Naive thymus-derived CD8-positive, alpha-beta T cell (primary cell): ENCODE data around the gene GRK1. TPM values are rescaled to one million over a fixed set of nuclear protein-coding genes. Genes with fewer than 3 reads are reported as not detected.
"Not testable (repeated sequence)": the region's sequence is repeated elsewhere in the genome, so short reads cannot be mapped to it uniquely, and the experiment has no call there.

Experiments used
- ATAC-seq, 2 donors: fragments of 150-1000 bp; cut with Tn5 transposase in 1 of 2; sonication (Bioruptor Pico), chemical (Tn5 transposase) in 1 of 2; 1 replicate in 1 of 2; 2 replicates in 1 of 2; pipeline ENCODE4 v1.10.0; 2021; ENCODE audit warnings: mild to moderate bottlenecking in 2 of 2, moderate library complexity in 2 of 2
- POLR2A ChIA-PET: fragments of 350-600 bp; sonication (Branson Sonifier 250); formaldehyde crosslinking; loops from one replicate; lab custom pipeline; 2021; ENCODE audit warnings: antibody characterized with exemption; lab: Charles Lee
- DNase-seq, 10 donors: peaks; one replicate each; pipeline versions ENCODE4 v3.0.0 to v3.0.0-alpha.2; 2020 to 2022
- H3K27ac Mint-ChIP-seq, 10 donors: one replicate each; pipeline ENCODE4 v1.8.0; 2020 to 2022; ENCODE audit warnings: mild to moderate bottlenecking in 10 of 10, mixed read lengths in 10 of 10, moderate library complexity in 4 of 10, inconsistent platforms in 1 of 10
- H3K27me3 Mint-ChIP-seq, 5 donors: one replicate each; pipeline ENCODE4 v1.8.0; 2021 to 2022; ENCODE audit warnings: mixed read lengths in 5 of 5
- H3K36me3 Mint-ChIP-seq, 3 donors: one replicate each; pipeline ENCODE4 v1.8.0; 2020 to 2022; ENCODE audit warnings: mixed read lengths in 3 of 3, mild to moderate bottlenecking in 2 of 3, inconsistent platforms in 1 of 3
- H3K4me1 Mint-ChIP-seq, 4 donors: one replicate each; pipeline ENCODE4 v1.8.0; 2021 to 2022; ENCODE audit warnings: mixed read lengths in 4 of 4
- H3K4me3 Mint-ChIP-seq, 10 donors: one replicate each; pipeline ENCODE4 v1.8.0; 2020 to 2022; ENCODE audit warnings: mild to moderate bottlenecking in 10 of 10, mixed read lengths in 10 of 10, moderate library complexity in 6 of 10, inconsistent platforms in 1 of 10
- H3K9me3 Mint-ChIP-seq, 9 donors: one replicate each; pipeline ENCODE4 v1.8.0; 2020 to 2022; ENCODE audit warnings: mixed read lengths in 9 of 9, mild to moderate bottlenecking in 3 of 9, inconsistent platforms in 1 of 9, moderate library complexity in 1 of 9
- polyA plus RNA-seq, 3 donors: library from polyadenylated mRNA; unstranded; fragments of 300-500 nt; fragmentation: Illumina TruSeq; gene quantifications; one replicate each; pipeline ENCODE4 v1.2.3, GENCODE V29; 2021
- total RNA-seq, 8 experiments: library from RNA in 2 of 8; stranded (reverse) in 2 of 8; gene quantifications; one replicate each; pipeline ENCODE4 v1.2.3 and lab custom pipeline; 2021 to 2026

The GRK1 gene
- total and polyA plus RNA-seq, 5 experiments from 2014 or later = not detected

GRCh38 chr13:113751491-113751890 is 84.5 kb downstream of the GRK1 start:
- Mint-ChIP-seq H3K9me3 (peaks cover 0 to 3% (median 0%) of the 10 kb centered on the region in 9 donors), H3K4me3 (no peak overlapping the region), H3K36me3 (no peaks in the 10 kb centered on the region), H3K4me1 (no peaks in the 10 kb centered on the region), H3K27me3 (peaks cover 0 to 14% (median 4%) of the 10 kb centered on the region in 5 donors), H3K27ac (no peak overlapping the region)
- POLR2A ChIA-PET = no interaction called here
- DNase-seq (peak in 1 of 10 donors; percentile 22), ATAC-seq (no peak)

- H3K36me3 Mint-ChIP-seq, H3K4me1 Mint-ChIP-seq, H3K27ac Mint-ChIP-seq, POLR2A ChIA-PET, ATAC-seq, H3K9me3 Mint-ChIP-seq, H3K4me3 Mint-ChIP-seq: not testable (repeated sequence)
- DNase-seq = peak in 1 of 10 donors; percentile 18
- H3K27me3 Mint-ChIP-seq = peaks cover 0 to 24% (median 8%) of the 10 kb centered on the region in 5 donors
Measured at GRCh38 chr13:113752211-113752986, 85.4 kb downstream of the GRK1 start.

DNA sequence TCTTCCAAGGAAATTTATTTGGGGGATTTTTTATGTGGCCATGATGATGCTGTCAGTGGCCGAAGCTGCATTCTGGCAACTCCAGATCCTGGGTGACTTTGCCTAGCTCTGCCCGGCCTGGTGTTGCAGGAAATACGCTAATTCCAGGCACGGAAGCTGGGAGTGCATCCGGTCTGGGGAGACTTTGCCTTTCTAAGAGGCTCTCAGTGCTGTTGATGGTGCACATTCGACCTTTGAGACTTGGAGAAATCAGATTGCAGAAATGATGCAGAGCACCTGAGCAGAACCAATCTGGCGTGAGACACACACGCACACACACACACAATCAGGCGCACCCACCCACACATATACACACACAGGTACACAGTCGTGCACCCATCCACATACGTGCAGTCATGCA is 86.2 kb downstream of the GRK1 start:
- POLR2A ChIA-PET = no interaction called here
- H3K4me3 Mint-ChIP-seq = no peak overlapping the region
- no peak overlapping the region for H3K27ac Mint-ChIP-seq
- no peaks in the 10 kb centered on the region for H3K36me3 Mint-ChIP-seq
- peaks cover 0 to 5% (median 0%) of the 10 kb centered on the region in 9 donors for H3K9me3 Mint-ChIP-seq
- ATAC-seq (no peak), DNase-seq (peak in 1 of 10 donors; percentile 13)
- H3K4me1 Mint-ChIP-seq = peaks cover 1 to 6% (median 4%) of the 10 kb centered on the region in 4 donors
- peaks cover 4 to 29% (median 13%) of the 10 kb centered on the region in 5 donors for H3K27me3 Mint-ChIP-seq

GRCh38 chr13:113754242-113754641 is 87.2 kb downstream of the GRK1 start:
- H3K27me3 Mint-ChIP-seq = peaks cover 4 to 39% (median 18%) of the 10 kb centered on the region in 5 donors
- POLR2A ChIA-PET = interaction anchor here (0.6 to 1.2 kb wide), 2 partner anchors 12 to 149 kb away, joined by 3 to 8 read pairs; no protein-coding TSS in a partner anchor
- peaks cover 6 to 14% (median 8%) of the 10 kb centered on the region in 4 donors for H3K4me1 Mint-ChIP-seq
- no peak for ATAC-seq
- no peak for DNase-seq
- H3K36me3 Mint-ChIP-seq = no peaks in the 10 kb centered on the region
- no peak overlapping the region for H3K27ac Mint-ChIP-seq
- H3K4me3 Mint-ChIP-seq = no peak overlapping the region
- peaks cover 0 to 5% (median 0%) of the 10 kb centered on the region in 9 donors for H3K9me3 Mint-ChIP-seq

DNA sequence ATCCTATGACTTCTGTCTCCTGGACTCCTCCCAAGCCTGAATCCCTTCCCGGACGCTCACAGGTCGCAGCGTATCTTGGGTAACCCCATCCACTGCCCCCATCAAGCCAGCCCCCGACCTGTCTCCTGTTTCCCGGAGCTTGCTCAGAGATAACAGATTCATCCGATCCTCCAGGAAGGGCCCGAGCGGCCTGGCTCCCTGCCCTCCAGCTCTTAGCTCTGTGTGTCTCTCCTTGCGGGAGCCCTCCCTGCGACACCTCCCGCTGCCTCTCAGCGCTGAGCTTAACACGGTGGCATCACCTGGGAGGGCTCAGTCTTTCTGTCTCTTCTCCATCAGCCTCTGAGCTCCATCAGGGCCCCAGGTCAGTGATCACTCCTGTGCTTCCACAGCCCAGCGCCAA is 87.7 kb downstream of the GRK1 start:
- H3K36me3 Mint-ChIP-seq = no peaks in the 10 kb centered on the region
- POLR2A ChIA-PET = interaction anchor here (0.6 to 1.2 kb wide), 2 partner anchors 13 to 149 kb away, joined by 3 to 8 read pairs; no protein-coding TSS in a partner anchor
- ATAC-seq (no peak), DNase-seq (no peak)
- peaks cover 8 to 44% (median 23%) of the 10 kb centered on the region in 5 donors for H3K27me3 Mint-ChIP-seq
- peaks cover 10 to 18% (median 12%) of the 10 kb centered on the region in 4 donors for H3K4me1 Mint-ChIP-seq
- H3K4me3 Mint-ChIP-seq = no peak overlapping the region
- H3K9me3 Mint-ChIP-seq = peaks cover 0 to 5% (median 0%) of the 10 kb centered on the region in 9 donors
- H3K27ac Mint-ChIP-seq = no peak overlapping the region

DNA sequence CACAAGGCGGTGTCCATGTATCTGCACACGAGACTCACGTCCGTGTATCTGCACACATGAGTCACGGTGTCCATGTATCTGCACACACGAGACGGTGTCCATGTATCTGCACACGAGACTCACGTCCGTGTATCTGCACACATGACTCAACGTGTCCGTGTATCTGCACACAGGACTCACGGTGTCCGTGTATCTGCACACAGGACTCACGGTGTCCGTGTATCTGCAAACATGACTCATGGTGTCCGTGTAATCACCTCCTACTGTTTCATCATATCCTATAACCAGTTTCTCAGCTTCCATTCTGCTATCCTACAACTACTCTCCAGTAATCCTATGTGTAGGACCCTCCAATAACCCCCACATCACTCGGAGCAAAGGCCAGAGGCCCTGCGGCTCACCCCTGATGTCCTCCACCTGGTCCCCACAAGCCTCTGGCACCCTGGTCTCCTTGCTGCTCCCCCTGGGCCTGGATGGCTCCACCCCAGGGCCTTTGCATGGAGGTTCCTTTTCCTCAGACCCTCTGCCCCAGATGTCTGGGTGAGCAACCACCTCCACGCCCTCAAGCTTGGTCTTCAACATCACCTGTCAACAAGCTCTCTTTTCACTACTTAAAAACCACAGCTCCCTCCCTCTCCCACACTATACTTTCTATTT is 89.5 kb downstream of the GRK1 start:
- H3K36me3 Mint-ChIP-seq = no peaks in the 10 kb centered on the region
- no peak for DNase-seq
- peaks cover 0 to 8% (median 0%) of the 10 kb centered on the region in 9 donors for H3K9me3 Mint-ChIP-seq
- POLR2A ChIA-PET = no interaction called here
- peaks cover 19 to 62% (median 39%) of the 10 kb centered on the region in 5 donors for H3K27me3 Mint-ChIP-seq
- no peak overlapping the region for H3K4me3 Mint-ChIP-seq
- no peak overlapping the region for H3K27ac Mint-ChIP-seq
- H3K4me1 Mint-ChIP-seq = peaks cover 13 to 24% (median 14%) of the 10 kb centered on the region in 4 donors
- ATAC-seq = no peak

GRCh38 chr13:113758651-113759524 is 91.9 kb downstream of the GRK1 start, which contains the start of gene TMEM255B:
Gene TMEM255B, plus strand, starts transcription at chr13:113759226. Its CDS starts 44 bp downstream, at chr13:113759270.
- Mint-ChIP-seq H3K27me3 (peaks cover 27 to 86% (median 52%) of the 10 kb centered on the region in 5 donors), H3K4me3 (peak within 1 kb of the TSS; percentile 80 to 97 (median 89)), H3K36me3 (no peaks in the 10 kb centered on the region), H3K4me1 (peaks cover 13 to 24% (median 14%) of the 10 kb centered on the region in 4 donors), H3K9me3 (peaks cover 0 to 8% (median 0%) of the 10 kb centered on the region in 9 donors), H3K27ac (peak within 1 kb of the TSS in 3 of 10 donors; percentile 16 to 60 (median 23))
- DNase-seq = peak; percentile 33 to 80 (median 64)
- peak; percentile 94 to 95 for ATAC-seq
- POLR2A ChIA-PET = no interaction called here

- Mint-ChIP-seq H3K4me1 (peaks cover 13 to 24% (median 14%) of the 10 kb centered on the region in 4 donors), H3K4me3 (peak overlapping the region; percentile 80 to 97 (median 89)), H3K27ac (peak overlapping the region in 3 of 10 donors; percentile 5 to 23 (median 16)), H3K36me3 (no peaks in the 10 kb centered on the region), H3K27me3 (peaks cover 27 to 83% (median 52%) of the 10 kb centered on the region in 5 donors), H3K9me3 (peaks cover 0 to 8% (median 0%) of the 10 kb centered on the region in 9 donors)
- peak in 1 of 2 donors; percentile 8 for ATAC-seq
- POLR2A ChIA-PET = no interaction called here
- peak in 2 of 10 donors; percentile 8 to 10 for DNase-seq
Measured at GRCh38 chr13:113759525-113760137, 92.6 kb downstream of the GRK1 start.

- no peak overlapping the region for H3K4me3 Mint-ChIP-seq
Measured at GRCh38 chr13:113761136-113761535, 94.1 kb downstream of the GRK1 start.

GRCh38 chr13:113762075-113762474 is 95.1 kb downstream of the GRK1 start:
- no peak for DNase-seq
- POLR2A ChIA-PET = no interaction called here
- Mint-ChIP-seq H3K36me3 (no peaks in the 10 kb centered on the region), H3K4me1 (peaks cover 10 to 19% (median 14%) of the 10 kb centered on the region in 4 donors), H3K27me3 (peaks cover 29 to 68% (median 40%) of the 10 kb centered on the region in 5 donors), H3K27ac (no peak overlapping the region), H3K9me3 (peaks cover 0 to 3% (median 0%) of the 10 kb centered on the region in 9 donors), H3K4me3 (no peak overlapping the region)
- no peak for ATAC-seq

More at GRCh38 chr13:113761136-113761535, 94.1 kb downstream of the GRK1 start:
- no peak for DNase-seq
- peaks cover 27 to 75% (median 49%) of the 10 kb centered on the region in 5 donors for H3K27me3 Mint-ChIP-seq
- ATAC-seq = no peak
- POLR2A ChIA-PET = no interaction called here
- H3K9me3 Mint-ChIP-seq = peaks cover 0 to 6% (median 0%) of the 10 kb centered on the region in 9 donors
- H3K36me3 Mint-ChIP-seq = no peaks in the 10 kb centered on the region
- H3K27ac Mint-ChIP-seq = peak overlapping the region in 1 of 10 donors; percentile 27
- peaks cover 13 to 24% (median 14%) of the 10 kb centered on the region in 4 donors for H3K4me1 Mint-ChIP-seq

GRCh38 chr13:113762538-113762937 is 95.5 kb downstream of the GRK1 start:
- Mint-ChIP-seq H3K9me3 (peaks cover 0 to 3% (median 0%) of the 10 kb centered on the region in 9 donors), H3K4me3 (no peak overlapping the region), H3K27ac (no peak overlapping the region), H3K4me1 (peaks cover 9 to 17% (median 14%) of the 10 kb centered on the region in 4 donors), H3K36me3 (no peaks in the 10 kb centered on the region), H3K27me3 (peaks cover 29 to 66% (median 39%) of the 10 kb centered on the region in 5 donors)
- POLR2A ChIA-PET = no interaction called here
- DNase-seq = no peak
- no peak for ATAC-seq
